ENCODE data around the gene TMCC1. TPM values are rescaled to one million over a fixed set of nuclear protein-coding genes. Genes with fewer than 3 reads are reported as not detected.

TMCC1 gene
- total and polyA plus RNA-seq, 4 donors = 10.2 to 60.0 (median 11.0) TPM

GRCh38 chr3:129836381-129837064 lies 57.0 kb downstream of the TMCC1 start:
- Histone ChIP-seq H3K4me3 (ENCODE audit: low read depth in 1 of 3, low read length in 3 of 3) (no peak overlapping the region), H3K27me3 (ENCODE audit: control insufficient read depth in 4 of 4, insufficient read depth in 4 of 4, low read length in 3 of 4) (no peaks in the 10 kb centered on the region), H3K27ac (ENCODE audit: low read depth in 1 of 2, low read length in 2 of 2) (no peak overlapping the region), H3K9me3 (ENCODE audit: control insufficient read depth in 4 of 4, low read length in 3 of 4) (no peaks in the 10 kb centered on the region), H3K9ac (ENCODE audit: low read depth in 1 of 2, low read length in 2 of 2) (no peak overlapping the region), H3K36me3 (ENCODE audit: control insufficient read depth in 4 of 4, insufficient read depth in 3 of 4, low read depth in 1 of 4, low read length in 3 of 4) (peaks cover 0 to 1% (median 0%) of the 10 kb centered on the region in 4 donors), H3K4me1 (ENCODE audit: control insufficient read depth in 4 of 4, insufficient read depth in 4 of 4, low read length in 3 of 4) (peaks cover 0 to 7% (median 0%) of the 10 kb centered on the region in 4 donors)
- TF ChIP-seq REST (IDR thresholded peaks at IDR 0.05) (no peak), JUND (IDR thresholded peaks at IDR 0.05) (no peak), RXRA (IDR thresholded peaks at IDR 0.05) (no peak), MAX (IDR thresholded peaks at IDR 0.05) (no peak), TAF1 (conservative IDR thresholded peaks at IDR 0.05) (no peak), HNF4A (conservative IDR thresholded peaks at IDR 0.05) (no peak), ZBTB33 (IDR thresholded peaks at IDR 0.05) (no peak), FOXA1 (IDR thresholded peaks at IDR 0.05) (no peak), YY1 (IDR thresholded peaks at IDR 0.05) (no peak), CTCF (IDR thresholded peaks at IDR 0.05; ENCODE audit: low read depth, low read length, missing input control) (no peak), RAD21 (IDR thresholded peaks at IDR 0.05) (no peak), ATF3 (IDR thresholded peaks at IDR 0.05) (no peak)
- WGBS = 49% methylated on average over 2 of the region's 2 CpGs
- no peak for DNase-seq (ENCODE audit: low spot score)

- Histone ChIP-seq H3K9ac (ENCODE audit: low read depth in 1 of 2, low read length in 2 of 2) (no peak overlapping the region), H3K4me1 (ENCODE audit: control insufficient read depth in 4 of 4, insufficient read depth in 4 of 4, low read length in 3 of 4) (peaks cover 0 to 2% (median 0%) of the 10 kb centered on the region in 4 donors), H3K36me3 (ENCODE audit: control insufficient read depth in 4 of 4, insufficient read depth in 3 of 4, low read depth in 1 of 4, low read length in 3 of 4) (peaks cover 0 to 1% (median 0%) of the 10 kb centered on the region in 4 donors), H3K9me3 (ENCODE audit: control insufficient read depth in 4 of 4, low read length in 3 of 4) (no peaks in the 10 kb centered on the region), H3K27me3 (ENCODE audit: control insufficient read depth in 4 of 4, insufficient read depth in 4 of 4, low read length in 3 of 4) (no peaks in the 10 kb centered on the region), H3K4me3 (ENCODE audit: low read depth in 1 of 3, low read length in 3 of 3) (no peak overlapping the region), H3K27ac (ENCODE audit: low read depth in 1 of 2, low read length in 2 of 2) (no peak overlapping the region)
- WGBS = 92% methylated on average over 2 of the region's 2 CpGs
- TF ChIP-seq REST (IDR thresholded peaks at IDR 0.05) (no peak), RAD21 (IDR thresholded peaks at IDR 0.05) (no peak), JUND (IDR thresholded peaks at IDR 0.05) (no peak), HNF4G (IDR thresholded peaks at IDR 0.05) (no peak), EGR1 (IDR thresholded peaks at IDR 0.05; ENCODE audit: low read depth in 2 of 2) (no peak), MAX (IDR thresholded peaks at IDR 0.05) (no peak), ATF3 (IDR thresholded peaks at IDR 0.05) (no peak), FOXA1 (IDR thresholded peaks at IDR 0.05) (no peak)
- no peak for DNase-seq (ENCODE audit: low spot score)
Measured at GRCh38 chr3:129835198-129835597, 58.3 kb downstream of the TMCC1 start.

Measured in liver (tissue), 9 donors.